Esophagus muscularis mucosa (tissue), 4 donors: ENCODE measurements around the gene STIMATE.

Experiments
- CTCF ChIP-seq, 3 experiments: fragments of 200-600 bp in 2 of 3; fragments of 450-650 bp in 1 of 3; sonication (generic) in 2 of 3; IDR thresholded peaks; one replicate each; pipeline ENCODE4 v1.5.1; 2017 to 2019; ENCODE audit warnings: antibody characterized with exemption in 3 of 3, mild to moderate bottlenecking in 2 of 3, moderate library complexity in 1 of 3
- EP300 ChIP-seq: sonication (generic); formaldehyde crosslinking; IDR thresholded peaks from one replicate; pipeline ENCODE4 v1.6.1; 2017; ENCODE audit warnings: antibody characterized with exemption
- POLR2A ChIP-seq: fragments of 450-650 bp; IDR thresholded peaks from one replicate; pipeline ENCODE4 v1.6.1; 2017; ENCODE audit warnings: antibody characterized with exemption, moderate library complexity, mild to moderate bottlenecking, low read depth
- POLR2AphosphoS5 ChIP-seq, 2 donors: sonication (generic); formaldehyde crosslinking; IDR thresholded peaks; one replicate each; pipeline ENCODE4 v1.6.1; 2017; ENCODE audit warnings: antibody characterized with exemption in 2 of 2

DNA sequence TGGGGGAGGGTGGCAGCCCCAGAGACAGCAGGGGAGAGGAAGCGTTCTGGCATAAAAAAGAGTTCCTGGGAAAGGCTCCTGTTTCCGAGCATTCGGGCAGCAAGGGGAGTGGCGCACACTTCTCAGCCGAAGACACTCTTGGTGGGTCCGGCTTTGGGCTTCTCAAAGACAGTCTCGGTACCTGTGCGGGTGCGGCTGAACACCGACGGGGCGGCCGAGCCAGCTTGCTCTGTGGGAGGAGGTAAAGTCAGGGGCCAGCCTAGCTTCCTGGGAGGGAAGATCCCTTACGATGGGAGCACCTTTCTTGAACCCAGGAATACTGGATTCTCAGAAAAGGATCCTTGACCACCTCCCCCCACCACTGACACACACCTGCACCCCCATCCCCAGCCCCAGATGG, 64.1 kb downstream of the STIMATE start:
- no peak for TF ChIP-seq POLR2A
- TF ChIP-seq CTCF (IDR thresholded peaks at IDR 0.05) = no peak
- TF ChIP-seq POLR2AphosphoS5 (IDR thresholded peaks at IDR 0.05) = no peak
- TF ChIP-seq EP300 = no peak
